AG08396 (cell line): Measurements from ENCODE around the gene TMEM254.
"Not testable (repeated sequence)": the region's sequence is repeated elsewhere in the genome, so short reads cannot be mapped to it uniquely, and the experiment has no call there.

ENCODE experiments used
- DNase-seq: peaks from one replicate; pipeline ENCODE4 v3.0.0; 2012; ENCODE audit warnings: low spot score, mixed read lengths

TMEM254 gene

GRCh38 chr10:80133687-80134086 is 55.2 kb downstream of the TMEM254 start:
- not testable (repeated sequence) for DNase-seq

- DNase-seq, result peak; percentile 75
Measured at GRCh38 chr10:80136134-80136571, 57.7 kb downstream of the TMEM254 start.

- no peak for DNase-seq
Measured at GRCh38 chr10:80137031-80137862, 58.8 kb downstream of the TMEM254 start.

- no peak for DNase-seq
Measured at GRCh38 chr10:80137920-80138319, 59.5 kb downstream of the TMEM254 start.

- no peak for DNase-seq
Measured at GRCh38 chr10:80139265-80139664, 60.8 kb downstream of the TMEM254 start.

GRCh38 chr10:80140251-80140650 is 61.8 kb downstream of the TMEM254 start:
- no peak for DNase-seq

GRCh38 chr10:80141696-80142460 is 63.4 kb downstream of the TMEM254 start:
- DNase-seq, result no peak
